D341Med (cell line): ENCODE results near the gene IGHMBP2.

Source experiments
- DNase-seq: peaks from one replicate; pipeline ENCODE4 v3.0.0; 2012; ENCODE audit warnings: low spot score

Gene IGHMBP2

GRCh38 chr11:68890490-68891231 lies 13.0 kb upstream of the IGHMBP2 start:
- no peak for DNase-seq

GRCh38 chr11:68891351-68891948 lies 12.2 kb upstream of the IGHMBP2 start:
- peak; percentile 15 for DNase-seq

- peak; percentile 20 for DNase-seq
These were observed 11.1 kb upstream of the IGHMBP2 start for GRCh38 chr11:68892576-68892975.

DNA sequence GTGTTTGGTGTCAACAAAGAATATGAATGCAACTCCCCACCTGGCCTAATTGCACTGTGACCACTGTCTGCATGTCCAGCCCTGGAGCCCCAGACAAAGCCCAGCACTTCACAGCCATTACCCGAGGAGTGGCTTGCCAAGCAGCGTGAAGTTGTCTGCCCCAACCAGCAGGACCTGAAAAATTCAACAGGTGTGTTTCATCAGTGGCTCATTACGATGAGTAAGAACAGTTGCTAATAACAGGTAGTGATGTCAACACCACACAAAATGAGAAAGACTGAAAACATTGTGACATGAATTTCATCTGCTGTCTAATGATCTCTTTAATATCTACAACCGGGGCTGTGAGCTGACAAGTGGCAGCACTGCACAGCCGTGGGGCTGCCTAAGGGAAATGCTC lies 10.4 kb upstream of the IGHMBP2 start:
- DNase-seq, result no peak

- DNase-seq, result no peak
These were observed 7.3 kb upstream of the IGHMBP2 start for GRCh38 chr11:68896171-68896959.

GRCh38 chr11:68897441-68897840 lies 6.2 kb upstream of the IGHMBP2 start:
- no peak for DNase-seq

GRCh38 chr11:68900835-68901381 lies 2.8 kb upstream of the IGHMBP2 start:
- no peak for DNase-seq

DNA sequence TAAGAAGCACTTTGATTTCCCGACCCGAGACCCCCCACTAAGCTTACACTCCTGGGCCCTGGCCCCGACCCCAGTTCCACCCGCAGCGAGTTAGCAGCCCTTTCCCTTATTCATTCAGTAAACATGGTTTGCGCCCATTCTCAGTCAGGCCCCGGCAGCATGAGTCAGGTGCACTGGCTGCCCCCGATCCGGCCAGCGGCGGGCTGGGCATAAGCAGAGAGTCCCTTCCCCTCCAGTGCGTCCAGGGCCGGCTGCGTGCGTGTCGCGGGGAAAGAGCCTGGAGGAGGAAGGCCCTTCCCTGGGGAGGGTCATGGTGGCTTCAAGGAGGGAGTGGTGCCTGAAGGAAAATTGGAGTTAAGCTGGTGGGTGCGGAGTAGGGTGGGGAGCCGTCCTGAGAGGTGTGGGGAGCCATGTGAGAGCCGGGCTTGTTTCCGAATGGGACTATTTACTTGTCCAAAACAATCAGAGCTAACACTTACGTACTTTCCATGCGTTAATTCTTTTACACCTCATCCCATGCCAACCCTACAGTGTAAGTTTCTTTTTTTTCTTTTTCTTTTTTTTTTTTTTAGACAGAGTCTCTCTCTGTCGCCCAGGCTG lies 657 bp downstream of the IGHMBP2 start:
- peak; percentile 64 for DNase-seq

DNA sequence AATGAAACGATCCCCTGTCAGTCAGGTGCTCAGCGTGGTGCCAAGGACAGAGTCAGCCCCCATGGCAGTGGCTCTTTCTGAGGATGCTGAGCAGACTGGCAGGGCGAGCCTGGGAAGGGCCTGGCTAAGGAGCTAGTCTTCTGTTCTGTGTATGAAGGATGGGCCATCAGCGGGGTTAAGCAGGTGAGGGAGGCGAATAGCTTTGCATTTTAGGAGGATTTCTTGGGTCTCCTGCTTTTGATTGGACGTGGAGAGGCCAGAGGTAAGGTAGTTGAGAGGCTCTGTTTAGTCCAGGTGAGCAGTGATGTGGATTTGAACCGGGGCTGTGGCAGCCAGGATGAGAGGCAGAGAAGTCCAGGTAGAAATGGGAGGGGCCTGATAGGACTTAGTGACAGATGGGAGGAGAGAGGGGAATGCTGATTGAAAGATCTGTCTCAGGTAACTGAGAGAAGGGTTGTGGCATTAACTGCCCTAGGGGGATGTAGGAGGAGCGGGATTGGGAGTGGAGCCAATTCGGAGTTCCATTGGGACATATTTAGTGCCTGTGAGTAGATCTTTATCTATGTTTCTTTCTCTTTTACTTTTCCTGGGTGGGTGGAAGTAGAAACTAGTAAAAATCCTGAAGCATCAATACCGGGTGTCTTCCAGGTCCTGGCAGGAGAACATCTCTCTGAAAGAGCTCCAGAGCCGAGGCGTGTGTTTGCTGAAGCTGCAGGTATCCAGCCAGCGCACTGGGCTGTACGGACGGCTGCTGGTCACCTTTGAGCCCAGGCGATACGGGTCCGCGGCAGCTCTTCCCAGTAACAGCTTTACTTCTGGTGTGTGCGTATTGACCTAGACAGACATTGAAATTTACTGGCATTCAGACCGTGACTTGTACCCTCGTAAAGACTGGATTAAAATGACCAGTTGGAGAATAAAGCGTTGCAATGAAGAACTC lies 2.0 kb downstream of the IGHMBP2 start:
- DNase-seq, result no peak

DNA sequence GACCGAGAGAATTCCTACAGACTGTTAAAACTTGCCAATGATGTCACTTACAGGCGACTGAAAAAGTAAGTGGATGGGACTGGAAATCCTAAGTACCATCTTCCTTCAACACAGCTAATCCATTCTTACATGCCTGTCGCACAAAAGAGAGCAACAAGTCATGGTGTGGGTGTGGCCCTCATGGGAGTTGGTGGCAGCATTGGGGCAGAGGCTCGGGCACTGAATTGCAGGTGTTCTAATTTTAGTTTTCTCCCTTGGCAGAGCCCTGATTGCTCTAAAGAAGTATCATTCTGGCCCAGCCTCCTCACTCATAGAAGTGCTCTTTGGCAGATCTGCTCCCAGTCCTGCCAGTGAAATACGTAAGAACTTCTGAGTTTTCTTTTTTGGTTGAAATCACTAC lies 4.6 kb downstream of the IGHMBP2 start:
- DNase-seq, result no peak

- DNase-seq, result no peak
These were observed 7.3 kb downstream of the IGHMBP2 start for GRCh38 chr11:68910965-68911364.

GRCh38 chr11:68911731-68912130 lies 8.0 kb downstream of the IGHMBP2 start:
- peak; percentile 20 for DNase-seq

DNA sequence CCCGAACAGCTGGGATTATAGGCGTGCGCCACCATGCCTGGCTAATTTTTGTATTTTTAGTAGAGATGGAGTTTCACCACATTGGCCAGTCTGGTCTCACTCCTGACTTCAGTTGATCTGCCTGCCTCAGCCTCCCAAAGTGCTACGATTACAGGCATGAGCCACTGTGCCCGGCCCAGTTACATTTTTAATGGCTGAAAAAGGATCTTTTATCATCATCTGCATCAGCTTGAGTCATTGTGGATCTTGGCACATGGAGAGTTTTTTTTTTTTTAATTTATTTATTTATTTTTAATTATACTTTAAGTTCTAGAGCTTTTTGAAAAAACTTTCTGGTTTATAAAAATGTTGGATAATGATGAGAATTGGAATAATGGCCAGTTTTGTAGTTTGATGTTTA lies 8.6 kb downstream of the IGHMBP2 start:
- DNase-seq, result no peak

- DNase-seq, result peak; percentile 10
These were observed 9.5 kb downstream of the IGHMBP2 start for GRCh38 chr11:68913188-68913587.

DNA sequence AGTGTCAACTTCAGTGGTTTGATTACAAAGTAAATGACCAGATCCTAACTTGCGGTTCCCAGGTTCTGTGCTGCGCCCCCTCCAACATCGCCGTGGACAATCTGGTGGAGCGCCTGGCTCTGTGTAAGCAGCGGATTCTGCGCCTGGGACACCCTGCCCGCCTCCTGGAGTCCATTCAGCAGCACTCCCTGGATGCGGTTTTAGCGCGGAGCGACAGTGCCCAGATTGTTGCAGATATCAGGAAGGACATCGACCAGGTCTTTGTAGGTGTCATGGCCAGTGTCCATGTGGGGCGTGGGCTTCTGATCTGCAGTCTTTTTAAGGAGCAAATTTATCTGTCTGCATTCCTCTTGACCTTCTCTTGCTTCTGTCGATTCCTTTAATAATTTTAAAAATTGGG lies 11.1 kb downstream of the IGHMBP2 start:
- DNase-seq, result peak; percentile 26

GRCh38 chr11:68916439-68916838 lies 12.7 kb downstream of the IGHMBP2 start:
- peak; percentile 18 for DNase-seq

- DNase-seq, result peak; percentile 73
These were observed 19.9 kb downstream of the IGHMBP2 start for GRCh38 chr11:68923614-68924013.

GRCh38 chr11:68924073-68924925 lies 20.6 kb downstream of the IGHMBP2 start:
- peak; percentile 25 for DNase-seq

DNA sequence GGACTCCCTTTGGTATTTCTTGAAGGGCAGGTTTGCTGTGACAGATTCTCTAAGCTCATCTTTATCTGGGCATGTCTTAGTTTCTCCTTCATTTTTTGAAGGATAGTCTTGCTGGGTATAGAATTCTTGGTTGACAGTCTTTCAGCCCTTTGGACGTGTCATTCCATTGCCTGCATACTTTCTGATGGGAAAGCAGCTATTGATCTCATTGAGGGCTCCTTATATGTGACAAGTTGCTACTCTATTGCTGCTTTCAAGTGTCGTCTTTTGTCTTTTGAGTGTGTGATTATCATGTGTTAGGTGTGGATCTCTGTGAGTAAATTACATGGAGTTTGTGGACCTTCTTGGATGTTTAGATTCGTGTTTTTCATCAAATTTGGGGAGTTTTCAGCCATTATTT lies 21.9 kb downstream of the IGHMBP2 start:
- DNase-seq, result no peak
